ENCODE results near the gene PRSS57. TPM values are rescaled to one million over a fixed set of nuclear protein-coding genes. Genes with fewer than 3 reads are reported as not detected.

Gene PRSS57
- total RNA-seq, 1 donor, result not detected

GRCh38 chr19:726993-727956 is 32.0 kb upstream of the PRSS57 start:
- Histone ChIP-seq H3K79me2 (ENCODE audit: insufficient read depth, low read length) (no peaks in the 10 kb centered on the region), H2AFZ (ENCODE audit: low read length) (no peak overlapping the region), H3K27me3 (ENCODE audit: insufficient read depth, low read length) (no peaks in the 10 kb centered on the region), H3K27ac (ENCODE audit: low read depth, low read length) (no peak overlapping the region), H3K4me3 (ENCODE audit: insufficient read depth, low read length) (no peak overlapping the region), H3K4me2 (ENCODE audit: insufficient read depth, low read length) (no peak overlapping the region), H4K20me1 (ENCODE audit: insufficient read depth, low read length) (no peaks in the 10 kb centered on the region), H3K4me1 (ENCODE audit: insufficient read depth, low read length) (no peaks in the 10 kb centered on the region), H3K36me3 (ENCODE audit: insufficient read depth, low read length) (no peaks in the 10 kb centered on the region), H3K9me3 (ENCODE audit: low read depth, low read length) (no peaks in the 10 kb centered on the region)
- DNase-seq (ENCODE audit: insufficient read length, low spot score, missing footprints), result no peak
- TF ChIP-seq CTCF (IDR thresholded peaks at IDR 0.05; ENCODE audit: extremely low read depth, low read depth, low read length), result no peak

GRCh38 chr19:725461-726089 is 30.3 kb upstream of the PRSS57 start:
- DNase-seq (ENCODE audit: insufficient read length, low spot score, missing footprints), result no peak
- H3K36me3 ChIP-seq (ENCODE audit: insufficient read depth, low read length), result no peaks in the 10 kb centered on the region
- no peaks in the 10 kb centered on the region for H3K79me2 ChIP-seq (ENCODE audit: insufficient read depth, low read length)
- no peak overlapping the region for H3K4me2 ChIP-seq (ENCODE audit: insufficient read depth, low read length)
- H2AFZ ChIP-seq (ENCODE audit: low read length), result no peak overlapping the region
- H3K4me3 ChIP-seq (ENCODE audit: insufficient read depth, low read length), result no peak overlapping the region
- no peaks in the 10 kb centered on the region for H3K9me3 ChIP-seq (ENCODE audit: low read depth, low read length)
- H3K27me3 ChIP-seq (ENCODE audit: insufficient read depth, low read length), result no peaks in the 10 kb centered on the region
- no peak overlapping the region for H3K27ac ChIP-seq (ENCODE audit: low read depth, low read length)
- H4K20me1 ChIP-seq (ENCODE audit: insufficient read depth, low read length), result no peaks in the 10 kb centered on the region
- no peak for TF ChIP-seq CTCF (IDR thresholded peaks at IDR 0.05; ENCODE audit: extremely low read depth, low read depth, low read length)
- no peaks in the 10 kb centered on the region for H3K4me1 ChIP-seq (ENCODE audit: insufficient read depth, low read length)

- no peaks in the 10 kb centered on the region for H3K79me2 ChIP-seq (ENCODE audit: insufficient read depth, low read length)
- no peaks in the 10 kb centered on the region for H3K27me3 ChIP-seq (ENCODE audit: insufficient read depth, low read length)
- H3K4me2 ChIP-seq (ENCODE audit: insufficient read depth, low read length), result no peak overlapping the region
- no peaks in the 10 kb centered on the region for H3K9me3 ChIP-seq (ENCODE audit: low read depth, low read length)
- H3K4me3 ChIP-seq (ENCODE audit: insufficient read depth, low read length), result no peak overlapping the region
- no peaks in the 10 kb centered on the region for H4K20me1 ChIP-seq (ENCODE audit: insufficient read depth, low read length)
- no peak for DNase-seq (ENCODE audit: insufficient read length, low spot score, missing footprints)
- H3K4me1 ChIP-seq (ENCODE audit: insufficient read depth, low read length), result no peaks in the 10 kb centered on the region
- no peak overlapping the region for H2AFZ ChIP-seq (ENCODE audit: low read length)
- no peak for TF ChIP-seq CTCF (IDR thresholded peaks at IDR 0.05; ENCODE audit: extremely low read depth, low read depth, low read length)
- H3K27ac ChIP-seq (ENCODE audit: low read depth, low read length), result no peak overlapping the region
- no peaks in the 10 kb centered on the region for H3K36me3 ChIP-seq (ENCODE audit: insufficient read depth, low read length)
Observed at GRCh38 chr19:723714-724113, 28.5 kb upstream of the PRSS57 start.

- Histone ChIP-seq H3K4me3 (ENCODE audit: insufficient read depth, low read length) (no peak overlapping the region), H3K9me3 (ENCODE audit: low read depth, low read length) (no peaks in the 10 kb centered on the region), H3K79me2 (ENCODE audit: insufficient read depth, low read length) (no peaks in the 10 kb centered on the region), H3K27ac (ENCODE audit: low read depth, low read length) (no peak overlapping the region), H4K20me1 (ENCODE audit: insufficient read depth, low read length) (no peaks in the 10 kb centered on the region), H2AFZ (ENCODE audit: low read length) (no peak overlapping the region), H3K27me3 (ENCODE audit: insufficient read depth, low read length) (no peaks in the 10 kb centered on the region), H3K4me1 (ENCODE audit: insufficient read depth, low read length) (no peaks in the 10 kb centered on the region), H3K36me3 (ENCODE audit: insufficient read depth, low read length) (no peaks in the 10 kb centered on the region), H3K4me2 (ENCODE audit: insufficient read depth, low read length) (no peak overlapping the region)
- TF ChIP-seq CTCF (IDR thresholded peaks at IDR 0.05; ENCODE audit: extremely low read depth, low read depth, low read length), result no peak
- DNase-seq (ENCODE audit: insufficient read length, low spot score, missing footprints), result no peak
Observed at GRCh38 chr19:723247-723646, 28.0 kb upstream of the PRSS57 start.
